HL-60 (cell line): ENCODE results near the gene ZNF621.

ENCODE experiments used
- DNase-seq, 2 experiments: peaks; one replicate each; pipeline ENCODE4 v3.0.0-alpha.2; 2010 to 2020; ENCODE audit warnings: low read depth in 1 of 2, low spot score in 1 of 2
- H3K27ac ChIP-seq: fragments of 250-450 bp; sonication (Bioruptor Pico); replicated peaks from 2 replicates; pipeline ENCODE4 v1.5.1; 2020; ENCODE audit warnings: mild to moderate bottlenecking, moderate library complexity
- H3K27me3 ChIP-seq: fragments of 250-450 bp; sonication (Bioruptor Pico); 2 replicates; pipeline ENCODE4 v1.5.1; 2021; ENCODE audit warnings: mild to moderate bottlenecking, moderate library complexity; ENCODE audit not compliant: insufficient read depth, poor library complexity, severe bottlenecking
- H3K4me3 ChIP-seq: replicated peaks from 2 replicates; pipeline ENCODE4 v1.5.1; 2011; ENCODE audit warnings: mild to moderate bottlenecking, control low read depth, low read length; ENCODE audit not compliant: insufficient read depth
- GABPA ChIP-seq: IDR thresholded peaks from 2 replicates; pipeline ENCODE4 v1.6.1; 2012; ENCODE audit warnings: low read depth
- POLR2AphosphoS5 ChIP-seq: IDR thresholded peaks from 2 replicates; pipeline ENCODE4 v1.6.1; 2012; ENCODE audit warnings: low read depth
- REST ChIP-seq: IDR thresholded peaks from 2 replicates; pipeline ENCODE4 v1.6.1; 2012; ENCODE audit warnings: low read depth; ENCODE audit not compliant: insufficient replicate concordance
- SPI1 ChIP-seq: IDR thresholded peaks from 2 replicates; pipeline ENCODE4 v1.6.1; 2012; ENCODE audit warnings: low read depth, mild to moderate bottlenecking, borderline replicate concordance
- TF ChIP-seq, protein P1 (sequence below): IDR thresholded peaks from one replicate; pipeline ENCODE4 v1.5.1; 2011; ENCODE audit warnings: low read length, control low read depth, inconsistent platforms; ENCODE audit not compliant: insufficient read depth

ZNF621 gene

DNA sequence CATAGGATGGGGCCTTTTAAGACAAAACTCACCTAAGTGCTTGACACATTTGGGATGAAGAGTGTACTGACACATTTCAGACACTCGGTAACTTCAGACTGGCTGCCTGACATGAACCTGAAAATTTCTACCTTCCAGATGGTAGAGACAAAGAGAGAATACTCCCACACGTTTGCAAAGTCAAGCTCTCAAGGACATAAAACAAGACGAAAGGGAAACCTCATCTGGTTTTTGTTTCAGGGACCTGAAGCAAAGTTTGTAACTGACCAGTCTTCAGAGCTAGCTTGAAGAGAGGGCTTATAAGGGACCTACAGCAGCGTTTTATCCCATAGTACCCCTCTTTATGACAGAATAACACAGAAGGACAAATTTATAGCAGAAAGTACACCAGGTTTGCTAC, 41.9 kb downstream of the ZNF621 start:
- H3K27me3 ChIP-seq, result no peaks in the 10 kb centered on the region
- TF ChIP-seq GABPA, result no peak
- no peak for TF ChIP-seq REST
- TF ChIP-seq POLR2AphosphoS5, result no peak
- no peak for DNase-seq
- H3K4me3 ChIP-seq, result no peak overlapping the region
- no peak overlapping the region for H3K27ac ChIP-seq

DNA sequence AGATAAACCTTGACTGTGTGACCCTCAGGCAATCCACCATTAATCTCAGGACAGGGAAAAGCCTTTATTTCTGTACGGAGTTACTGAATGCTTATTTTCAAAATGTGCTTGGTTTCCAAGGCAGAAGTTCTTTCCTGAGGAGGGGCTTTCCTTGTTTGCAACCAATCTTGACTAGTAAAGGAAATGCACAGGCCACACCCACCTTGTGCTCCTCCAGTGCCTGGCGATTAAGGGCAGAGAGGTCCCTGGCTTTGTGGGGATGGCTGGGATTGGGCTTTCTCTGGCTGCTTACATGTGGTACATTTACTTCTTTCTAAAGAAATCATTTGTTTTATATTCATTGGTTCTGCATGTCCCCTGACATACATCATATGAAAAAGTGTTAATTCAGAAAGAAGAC, 47.8 kb downstream of the ZNF621 start:
- no peak for TF ChIP-seq GABPA
- TF ChIP-seq REST, result no peak
- TF ChIP-seq, protein P1, sequence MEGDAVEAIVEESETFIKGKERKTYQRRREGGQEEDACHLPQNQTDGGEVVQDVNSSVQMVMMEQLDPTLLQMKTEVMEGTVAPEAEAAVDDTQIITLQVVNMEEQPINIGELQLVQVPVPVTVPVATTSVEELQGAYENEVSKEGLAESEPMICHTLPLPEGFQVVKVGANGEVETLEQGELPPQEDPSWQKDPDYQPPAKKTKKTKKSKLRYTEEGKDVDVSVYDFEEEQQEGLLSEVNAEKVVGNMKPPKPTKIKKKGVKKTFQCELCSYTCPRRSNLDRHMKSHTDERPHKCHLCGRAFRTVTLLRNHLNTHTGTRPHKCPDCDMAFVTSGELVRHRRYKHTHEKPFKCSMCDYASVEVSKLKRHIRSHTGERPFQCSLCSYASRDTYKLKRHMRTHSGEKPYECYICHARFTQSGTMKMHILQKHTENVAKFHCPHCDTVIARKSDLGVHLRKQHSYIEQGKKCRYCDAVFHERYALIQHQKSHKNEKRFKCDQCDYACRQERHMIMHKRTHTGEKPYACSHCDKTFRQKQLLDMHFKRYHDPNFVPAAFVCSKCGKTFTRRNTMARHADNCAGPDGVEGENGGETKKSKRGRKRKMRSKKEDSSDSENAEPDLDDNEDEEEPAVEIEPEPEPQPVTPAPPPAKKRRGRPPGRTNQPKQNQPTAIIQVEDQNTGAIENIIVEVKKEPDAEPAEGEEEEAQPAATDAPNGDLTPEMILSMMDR, result no peak
- no peak for TF ChIP-seq POLR2AphosphoS5
- TF ChIP-seq SPI1, result no peak
- Histone ChIP-seq H3K27me3 (peaks cover 4% of the 10 kb centered on the region), H3K27ac (no peak overlapping the region), H3K4me3 (no peak overlapping the region)
- DNase-seq, result no peak

DNA sequence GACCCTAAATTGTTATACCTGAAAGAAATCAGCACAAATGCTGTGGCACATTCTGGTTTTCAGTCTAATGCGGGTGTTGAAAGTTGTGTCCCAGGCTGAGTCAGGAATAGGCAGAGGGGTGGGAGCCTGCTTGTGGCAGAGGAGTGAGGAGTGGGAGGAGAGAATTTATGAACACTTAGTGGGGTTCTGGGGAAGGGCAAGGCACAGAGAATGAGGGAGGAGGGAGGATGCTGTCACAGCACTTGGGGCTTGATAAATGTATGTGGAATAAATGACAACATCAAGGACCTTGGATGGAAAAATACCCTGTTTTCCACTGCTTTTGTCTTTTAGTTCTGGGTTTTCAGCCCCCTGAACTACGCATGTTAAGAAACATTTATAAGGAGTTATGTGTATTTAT, 49.3 kb downstream of the ZNF621 start:
- TF ChIP-seq GABPA, result no peak
- TF ChIP-seq, protein P1, result no peak

GRCh38 chr3:40574661-40575060, 49.9 kb downstream of the ZNF621 start:
- no peak for DNase-seq
- TF ChIP-seq SPI1, result no peak
- TF ChIP-seq, protein P1, result no peak
- TF ChIP-seq GABPA, result no peak
- TF ChIP-seq REST, result no peak
- no peak for TF ChIP-seq POLR2AphosphoS5

More for the DNA sequence above, 49.3 kb downstream of the ZNF621 start:
- H3K27me3 ChIP-seq, result peaks cover 4% of the 10 kb centered on the region
- H3K4me3 ChIP-seq, result no peak overlapping the region
- no peak overlapping the region for H3K27ac ChIP-seq
- DNase-seq, result no peak

More at GRCh38 chr3:40574661-40575060, 49.9 kb downstream of the ZNF621 start:
- peaks cover 4% of the 10 kb centered on the region for H3K27me3 ChIP-seq
- no peak overlapping the region for H3K4me3 ChIP-seq
- H3K27ac ChIP-seq, result no peak overlapping the region
